Left lobe of liver (tissue), 2 donors: ENCODE measurements around the gene TEKT5. TPM values are rescaled to one million over a fixed set of nuclear protein-coding genes. Genes with fewer than 3 reads are reported as not detected.
"Not testable (repeated sequence)": the region's sequence is repeated elsewhere in the genome, so short reads cannot be mapped to it uniquely, and the experiment has no call there.

ENCODE experiments used
- ATAC-seq: fragments of 200-7000 bp; cut with Tn5 transposase; one replicate; pipeline ENCODE4 v1.9.1; 2020; ENCODE audit warnings: mild to moderate bottlenecking, moderate library complexity
- DNase-seq: peaks from one replicate; pipeline ENCODE4 v3.0.0-alpha.2; 2020; ENCODE audit warnings: low spot score
- total RNA-seq: library from RNA; stranded (reverse); gene quantifications from one replicate; pipeline ENCODE4 v1.2.1, GENCODE V29; 2021
- donor health status: DM: no; HTN: no; CAD: no; lungs with moderate emphysema.
- donor health status: DM: no; HTN: yes; CAD: no.

TEKT5 gene
- total RNA-seq = 2.1 TPM

- ATAC-seq (no peak), DNase-seq (no peak)
These were observed at the start of gene TEKT5 for GRCh38 chr16:10694830-10695229. TSS of gene TEKT5 (minus strand) at chr16:10694930. CDS start at chr16:10694873, 57 bp downstream.

GRCh38 chr16:10743610-10744369 lies 49.1 kb upstream of the TEKT5 start, which contains the start of gene NUBP1:
TSS of gene NUBP1 (plus strand) at chr16:10743842. CDS start at chr16:10743864, 22 bp downstream.
- DNase-seq (peak; percentile 100), ATAC-seq (peak; percentile 94)

GRCh38 chr16:10743227-10743609 lies 48.5 kb upstream of the TEKT5 start:
- ATAC-seq = no peak
- peak; percentile 16 for DNase-seq

DNA sequence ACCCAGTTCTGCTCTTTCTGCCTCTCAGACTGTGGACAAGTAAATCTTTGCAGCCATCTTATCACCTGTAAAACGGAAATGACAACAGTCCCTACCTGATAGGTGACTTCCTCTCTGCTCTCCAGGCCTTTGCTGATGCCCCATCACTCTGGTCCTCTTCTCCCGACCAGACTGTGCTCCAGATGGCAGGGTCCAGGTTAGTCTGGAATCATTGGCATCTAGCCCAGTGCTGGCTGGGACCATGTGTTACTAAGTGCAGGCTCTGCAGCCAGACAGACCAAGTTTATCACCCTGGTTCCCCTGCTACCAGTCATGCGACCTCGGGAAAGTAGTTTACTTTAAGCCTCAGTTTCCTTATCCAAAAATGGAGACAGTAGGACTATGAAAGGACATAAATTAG lies 47.1 kb upstream of the TEKT5 start:
- ATAC-seq (peak; percentile 31), DNase-seq (peak; percentile 87)

GRCh38 chr16:10741249-10741648 lies 46.5 kb upstream of the TEKT5 start:
- not testable (repeated sequence) for ATAC-seq, DNase-seq

GRCh38 chr16:10740845-10741208 lies 46.1 kb upstream of the TEKT5 start:
- ATAC-seq = no peak
- no peak for DNase-seq

GRCh38 chr16:10740000-10740844 lies 45.5 kb upstream of the TEKT5 start:
- ATAC-seq = no peak
- DNase-seq = no peak

DNA sequence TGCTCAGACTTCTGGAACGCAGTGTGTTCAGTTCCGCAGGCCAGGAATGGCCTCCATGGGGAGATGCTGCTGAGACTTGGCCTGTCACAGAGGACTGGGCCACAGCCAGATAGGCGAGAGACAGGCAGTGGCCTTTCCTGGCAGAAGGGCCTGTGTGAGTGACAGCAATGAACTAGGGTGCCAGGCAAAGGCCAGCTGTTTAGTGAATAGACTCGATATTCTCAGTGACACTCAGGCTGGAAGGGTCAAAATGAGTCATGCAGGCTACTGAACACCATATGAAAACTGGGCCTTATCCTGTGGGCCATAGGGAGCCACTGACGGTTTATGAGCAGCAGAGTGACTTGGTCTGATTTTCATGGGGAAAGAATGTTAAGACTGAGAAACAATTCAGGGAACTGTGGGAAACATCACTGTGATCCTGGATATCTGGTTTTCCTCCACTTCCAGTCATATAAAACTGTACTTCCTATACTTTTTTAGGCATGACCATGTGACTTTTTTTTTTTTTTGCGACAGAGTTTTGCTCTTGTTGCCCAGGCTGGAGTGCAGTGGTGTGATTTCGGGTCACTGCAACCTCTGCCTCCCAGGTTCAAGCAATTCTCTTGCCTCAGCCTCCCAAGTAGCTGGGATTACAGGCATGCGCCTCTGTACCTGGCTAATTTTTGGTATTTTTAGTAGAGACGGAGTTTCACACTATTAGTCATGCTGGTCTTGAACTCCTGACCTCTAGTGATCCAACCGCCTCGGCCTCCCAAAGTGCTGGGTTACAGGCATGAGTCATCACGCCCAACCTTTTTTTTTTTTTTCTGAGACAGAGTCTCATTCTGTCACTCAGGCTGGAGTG lies 43.7 kb upstream of the TEKT5 start:
- DNase-seq = peak; percentile 95

GRCh38 chr16:10737068-10737625 lies 42.4 kb upstream of the TEKT5 start:
- peak; percentile 79 for DNase-seq

More for the DNA sequence above, 43.7 kb upstream of the TEKT5 start:
- peak; percentile 82 for ATAC-seq

DNA sequence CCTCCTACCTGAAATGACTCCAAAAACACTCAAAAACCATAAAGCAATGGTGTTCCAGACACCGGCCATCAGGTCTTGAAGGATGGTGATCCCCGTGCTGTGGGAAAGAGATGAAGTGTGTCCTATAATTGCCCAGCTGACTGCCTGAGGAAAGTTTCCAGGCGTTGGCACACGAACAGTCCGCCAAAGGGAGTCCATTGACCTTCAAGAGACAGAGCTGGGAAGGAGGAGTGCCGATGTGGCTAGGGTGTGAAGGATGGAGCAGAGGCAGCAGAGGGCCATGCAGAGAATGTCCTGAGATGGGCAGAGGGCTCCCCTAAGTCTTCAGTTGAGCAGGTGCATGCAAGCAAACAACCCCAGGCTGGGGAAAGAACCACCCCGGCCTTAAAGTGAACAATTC lies 37.1 kb upstream of the TEKT5 start:
- no peak for ATAC-seq
- no peak for DNase-seq

More at GRCh38 chr16:10737068-10737625, 42.4 kb upstream of the TEKT5 start:
- ATAC-seq = peak; percentile 82

- peak; percentile 78 for DNase-seq
- ATAC-seq = peak; percentile 74
These were observed 34.6 kb upstream of the TEKT5 start for GRCh38 chr16:10729104-10730048.

DNA sequence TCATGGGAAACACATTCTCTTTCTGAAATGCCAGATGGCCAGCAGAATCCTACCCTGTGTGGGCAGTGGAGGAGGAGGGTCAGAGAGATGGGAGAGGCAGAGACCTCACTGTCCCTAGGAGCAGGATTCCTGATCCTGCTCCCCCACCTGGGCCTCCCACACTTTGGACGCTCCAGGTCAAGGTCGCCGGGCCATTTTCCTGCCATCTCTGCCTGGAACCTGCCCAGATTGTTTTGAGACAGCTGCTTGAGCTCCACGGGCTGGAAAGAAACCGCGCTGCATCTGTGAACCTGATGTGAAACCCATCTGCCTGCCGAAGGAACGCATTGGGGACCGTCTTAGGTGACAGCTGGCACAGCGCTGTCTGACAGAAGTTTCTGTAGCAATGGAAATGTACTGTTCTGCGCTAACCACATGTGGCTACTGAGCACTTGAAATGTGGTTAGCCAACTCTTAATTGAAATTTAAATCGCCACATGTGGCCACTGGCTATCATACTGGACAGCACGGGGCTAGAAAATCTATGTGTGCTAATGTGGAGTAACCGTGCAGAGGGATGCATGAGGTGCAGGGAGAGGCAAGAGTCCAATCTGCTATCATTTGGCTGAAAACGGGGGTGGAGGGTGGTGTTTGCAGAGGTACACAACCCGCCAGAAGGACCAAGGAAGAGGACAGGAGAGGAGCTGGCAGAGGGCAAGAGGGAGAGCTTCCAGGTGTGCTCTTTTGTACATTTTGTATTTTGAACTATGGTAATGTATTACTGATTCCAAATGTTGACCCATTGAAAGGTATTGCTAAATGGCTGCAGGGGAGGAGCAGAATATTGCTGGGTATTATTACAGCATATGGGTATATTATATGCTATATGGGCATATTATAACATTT lies 33.5 kb upstream of the TEKT5 start:
- DNase-seq (peak; percentile 73), ATAC-seq (peak; percentile 83)

DNA sequence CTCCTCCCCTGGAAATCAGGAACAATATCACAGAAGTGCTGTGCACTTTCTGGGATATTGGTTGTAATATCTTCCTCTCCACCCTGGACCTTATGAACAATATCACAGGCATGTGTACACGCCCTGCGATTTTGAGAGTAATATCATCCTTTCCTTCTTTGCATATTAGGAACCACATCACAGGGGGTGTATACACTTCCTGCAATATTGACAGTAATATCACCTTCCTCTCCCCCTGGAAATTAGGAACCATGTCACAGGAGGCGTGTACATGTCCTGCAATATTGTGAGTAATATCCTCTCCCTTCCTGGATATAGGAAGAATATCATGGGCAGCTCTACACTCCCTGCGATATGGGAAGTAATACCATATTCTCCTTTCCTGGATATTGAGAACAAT lies 14.2 kb upstream of the TEKT5 start:
- DNase-seq (no peak), ATAC-seq (no peak)

GRCh38 chr16:10699756-10700155 lies 5.0 kb upstream of the TEKT5 start:
- ATAC-seq (no peak), DNase-seq (no peak)

- DNase-seq = no peak
- ATAC-seq = no peak
These were observed 424 bp downstream of the TEKT5 start for GRCh38 chr16:10694306-10694705.

GRCh38 chr16:10693889-10694288 lies 841 bp downstream of the TEKT5 start:
- ATAC-seq = no peak
- DNase-seq = no peak

DNA sequence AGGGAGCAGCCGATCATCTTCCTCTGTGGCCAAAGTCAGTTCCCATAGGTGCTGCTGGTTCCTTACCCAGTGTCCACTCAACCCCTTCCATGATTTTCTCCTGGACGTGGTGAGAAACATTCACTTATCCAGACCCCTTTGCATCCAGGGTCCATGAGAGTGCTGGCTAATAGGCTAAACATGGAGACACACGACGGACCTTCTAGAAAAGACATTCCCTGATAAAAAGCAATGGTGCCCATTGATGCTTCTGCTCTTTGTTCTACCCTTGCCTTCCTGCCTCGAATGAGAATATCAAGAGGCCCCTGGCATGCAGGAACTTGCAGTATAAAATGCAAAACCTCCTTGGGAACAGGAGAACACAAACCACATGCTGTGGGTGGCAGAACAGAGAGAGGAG lies 2.3 kb downstream of the TEKT5 start:
- DNase-seq = no peak
- ATAC-seq = no peak

DNA sequence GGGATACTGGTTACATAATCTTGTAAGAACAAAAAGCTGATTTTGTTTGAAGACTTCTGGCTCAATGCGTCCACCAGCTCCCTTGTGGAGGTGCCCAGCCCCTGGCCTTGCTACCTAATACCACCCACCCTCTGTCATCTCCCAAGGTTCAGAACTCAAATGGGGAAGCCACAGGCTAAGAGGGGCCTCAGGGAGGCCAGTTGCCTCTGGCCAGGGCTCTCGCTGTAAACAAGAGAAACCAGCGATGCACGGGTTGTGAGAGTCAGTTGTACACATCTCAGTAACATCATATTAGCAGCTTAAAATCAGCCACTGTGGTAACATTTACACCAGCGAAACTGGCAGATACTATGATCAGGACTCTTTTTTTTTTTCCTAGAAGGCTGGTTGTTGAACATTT lies 6.0 kb downstream of the TEKT5 start:
- no peak for ATAC-seq
- no peak for DNase-seq

DNA sequence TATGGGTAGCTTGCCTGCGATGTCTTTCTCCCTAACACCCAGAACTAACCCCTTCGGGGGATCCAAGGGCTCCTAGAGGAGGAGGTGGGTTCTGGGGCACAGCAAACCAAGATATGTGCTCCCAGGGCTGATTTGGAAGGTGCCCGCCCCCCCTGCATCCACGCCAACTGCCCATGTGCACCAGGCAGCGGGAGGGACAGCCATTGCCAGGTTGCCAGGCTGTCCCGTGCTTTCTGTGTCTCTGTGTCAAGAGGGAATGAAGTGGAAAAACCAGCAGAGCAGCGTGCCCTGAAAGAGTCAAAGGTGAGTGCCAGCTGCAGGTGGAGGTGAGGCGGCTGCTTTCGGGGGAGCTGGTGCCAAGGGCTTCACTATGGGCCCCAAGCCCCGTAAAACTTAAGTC lies 6.4 kb downstream of the TEKT5 start:
- ATAC-seq = no peak
- no peak for DNase-seq
